ENCODE results near the gene NPL.

NPL gene

GRCh38 chr1:182855911-182856310, 66.3 kb downstream of the NPL start:
- no peaks in the 10 kb centered on the region for H3K9me3 ChIP-seq (ENCODE audit: insufficient read depth, low read depth, low read length)
- no peak overlapping the region for H3K4me3 ChIP-seq (ENCODE audit: low read length)
- H3K27ac ChIP-seq (ENCODE audit: low read length) = no peak overlapping the region
- no peaks in the 10 kb centered on the region for H3K27me3 ChIP-seq (ENCODE audit: insufficient read depth, low read length)
- no peaks in the 10 kb centered on the region for H3K4me1 ChIP-seq (ENCODE audit: insufficient read depth, low read length)
- H3K9ac ChIP-seq (ENCODE audit: low read depth, low read length) = no peak overlapping the region
- H3K36me3 ChIP-seq (ENCODE audit: insufficient read depth, low read depth, low read length) = peaks cover 100% of the 10 kb centered on the region

GRCh38 chr1:182857212-182857611, 67.6 kb downstream of the NPL start:
- no peak overlapping the region for H3K9ac ChIP-seq (ENCODE audit: low read depth, low read length)
- H3K4me3 ChIP-seq (ENCODE audit: low read length) = no peak overlapping the region
- no peaks in the 10 kb centered on the region for H3K9me3 ChIP-seq (ENCODE audit: insufficient read depth, low read depth, low read length)

GRCh38 chr1:182860658-182861057, 71.1 kb downstream of the NPL start:
- Histone ChIP-seq H3K27ac (ENCODE audit: low read length) (no peak overlapping the region), H3K4me3 (ENCODE audit: low read length) (no peak overlapping the region), H3K27me3 (ENCODE audit: insufficient read depth, low read length) (no peaks in the 10 kb centered on the region), H3K36me3 (ENCODE audit: insufficient read depth, low read depth, low read length) (peaks cover 100% of the 10 kb centered on the region), H3K9ac (ENCODE audit: low read depth, low read length) (no peak overlapping the region), H3K9me3 (ENCODE audit: insufficient read depth, low read depth, low read length) (no peaks in the 10 kb centered on the region), H3K4me1 (ENCODE audit: insufficient read depth, low read length) (no peaks in the 10 kb centered on the region)

More at GRCh38 chr1:182857212-182857611, 67.6 kb downstream of the NPL start:
- H3K36me3 ChIP-seq (ENCODE audit: insufficient read depth, low read depth, low read length) = peaks cover 100% of the 10 kb centered on the region
- H3K27ac ChIP-seq (ENCODE audit: low read length) = no peak overlapping the region
- H3K27me3 ChIP-seq (ENCODE audit: insufficient read depth, low read length) = no peaks in the 10 kb centered on the region
- no peaks in the 10 kb centered on the region for H3K4me1 ChIP-seq (ENCODE audit: insufficient read depth, low read length)

GRCh38 chr1:182861994-182862393, 72.4 kb downstream of the NPL start:
- H3K4me1 ChIP-seq (ENCODE audit: insufficient read depth, low read length) = no peaks in the 10 kb centered on the region
- no peaks in the 10 kb centered on the region for H3K27me3 ChIP-seq (ENCODE audit: insufficient read depth, low read length)
- H3K36me3 ChIP-seq (ENCODE audit: insufficient read depth, low read depth, low read length) = peaks cover 100% of the 10 kb centered on the region
- no peaks in the 10 kb centered on the region for H3K9me3 ChIP-seq (ENCODE audit: insufficient read depth, low read depth, low read length)
- no peak overlapping the region for H3K4me3 ChIP-seq (ENCODE audit: low read length)
- H3K9ac ChIP-seq (ENCODE audit: low read depth, low read length) = no peak overlapping the region
- H3K27ac ChIP-seq (ENCODE audit: low read length) = no peak overlapping the region

- H3K36me3 ChIP-seq (ENCODE audit: insufficient read depth, low read depth, low read length) = peaks cover 100% of the 10 kb centered on the region
- no peaks in the 10 kb centered on the region for H3K27me3 ChIP-seq (ENCODE audit: insufficient read depth, low read length)
- H3K4me3 ChIP-seq (ENCODE audit: low read length) = no peak overlapping the region
- no peak overlapping the region for H3K9ac ChIP-seq (ENCODE audit: low read depth, low read length)
- no peaks in the 10 kb centered on the region for H3K9me3 ChIP-seq (ENCODE audit: insufficient read depth, low read depth, low read length)
- H3K27ac ChIP-seq (ENCODE audit: low read length) = no peak overlapping the region
- no peaks in the 10 kb centered on the region for H3K4me1 ChIP-seq (ENCODE audit: insufficient read depth, low read length)
Measured at GRCh38 chr1:182862827-182863226, 73.3 kb downstream of the NPL start.

GRCh38 chr1:182863940-182864339, 74.4 kb downstream of the NPL start:
- no peaks in the 10 kb centered on the region for H3K9me3 ChIP-seq (ENCODE audit: insufficient read depth, low read depth, low read length)
- no peak overlapping the region for H3K27ac ChIP-seq (ENCODE audit: low read length)

GRCh38 chr1:182867861-182868260, 78.3 kb downstream of the NPL start:
- no peak overlapping the region for H3K9ac ChIP-seq (ENCODE audit: low read depth, low read length)
- no peak overlapping the region for H3K27ac ChIP-seq (ENCODE audit: low read length)
- H3K36me3 ChIP-seq (ENCODE audit: insufficient read depth, low read depth, low read length) = peaks cover 100% of the 10 kb centered on the region

More at GRCh38 chr1:182863940-182864339, 74.4 kb downstream of the NPL start:
- Histone ChIP-seq H3K9ac (ENCODE audit: low read depth, low read length) (no peak overlapping the region), H3K4me1 (ENCODE audit: insufficient read depth, low read length) (no peaks in the 10 kb centered on the region), H3K27me3 (ENCODE audit: insufficient read depth, low read length) (no peaks in the 10 kb centered on the region), H3K36me3 (ENCODE audit: insufficient read depth, low read depth, low read length) (peaks cover 100% of the 10 kb centered on the region), H3K4me3 (ENCODE audit: low read length) (no peak overlapping the region)

GRCh38 chr1:182869241-182869666, 79.7 kb downstream of the NPL start:
- Histone ChIP-seq H3K4me3 (ENCODE audit: low read length) (no peak overlapping the region), H3K27ac (ENCODE audit: low read length) (no peak overlapping the region), H3K27me3 (ENCODE audit: insufficient read depth, low read length) (no peaks in the 10 kb centered on the region), H3K4me1 (ENCODE audit: insufficient read depth, low read length) (no peaks in the 10 kb centered on the region), H3K9ac (ENCODE audit: low read depth, low read length) (no peak overlapping the region), H3K9me3 (ENCODE audit: insufficient read depth, low read depth, low read length) (no peaks in the 10 kb centered on the region), H3K36me3 (ENCODE audit: insufficient read depth, low read depth, low read length) (peaks cover 100% of the 10 kb centered on the region)

More at GRCh38 chr1:182867861-182868260, 78.3 kb downstream of the NPL start:
- no peaks in the 10 kb centered on the region for H3K27me3 ChIP-seq (ENCODE audit: insufficient read depth, low read length)
- H3K4me3 ChIP-seq (ENCODE audit: low read length) = no peak overlapping the region
- H3K9me3 ChIP-seq (ENCODE audit: insufficient read depth, low read depth, low read length) = no peaks in the 10 kb centered on the region
- H3K4me1 ChIP-seq (ENCODE audit: insufficient read depth, low read length) = no peaks in the 10 kb centered on the region

GRCh38 chr1:182872881-182873280, 83.3 kb downstream of the NPL start:
- Histone ChIP-seq H3K4me3 (ENCODE audit: low read length) (no peak overlapping the region), H3K9me3 (ENCODE audit: insufficient read depth, low read depth, low read length) (no peaks in the 10 kb centered on the region), H3K27me3 (ENCODE audit: insufficient read depth, low read length) (no peaks in the 10 kb centered on the region), H3K27ac (ENCODE audit: low read length) (no peak overlapping the region), H3K9ac (ENCODE audit: low read depth, low read length) (no peak overlapping the region), H3K4me1 (ENCODE audit: insufficient read depth, low read length) (no peaks in the 10 kb centered on the region), H3K36me3 (ENCODE audit: insufficient read depth, low read depth, low read length) (peaks cover 100% of the 10 kb centered on the region)

GRCh38 chr1:182875889-182876288, 86.3 kb downstream of the NPL start:
- no peak overlapping the region for H3K9ac ChIP-seq (ENCODE audit: low read depth, low read length)
- H3K36me3 ChIP-seq (ENCODE audit: insufficient read depth, low read depth, low read length) = peaks cover 100% of the 10 kb centered on the region
- H3K27ac ChIP-seq (ENCODE audit: low read length) = no peak overlapping the region
- H3K9me3 ChIP-seq (ENCODE audit: insufficient read depth, low read depth, low read length) = no peaks in the 10 kb centered on the region
- H3K4me1 ChIP-seq (ENCODE audit: insufficient read depth, low read length) = no peaks in the 10 kb centered on the region
- no peaks in the 10 kb centered on the region for H3K27me3 ChIP-seq (ENCODE audit: insufficient read depth, low read length)
- H3K4me3 ChIP-seq (ENCODE audit: low read length) = no peak overlapping the region

- Histone ChIP-seq H3K27me3 (ENCODE audit: insufficient read depth, low read length) (no peaks in the 10 kb centered on the region), H3K36me3 (ENCODE audit: insufficient read depth, low read depth, low read length) (peaks cover 100% of the 10 kb centered on the region), H3K4me1 (ENCODE audit: insufficient read depth, low read length) (no peaks in the 10 kb centered on the region), H3K9ac (ENCODE audit: low read depth, low read length) (no peak overlapping the region), H3K4me3 (ENCODE audit: low read length) (no peak overlapping the region), H3K9me3 (ENCODE audit: insufficient read depth, low read depth, low read length) (no peaks in the 10 kb centered on the region), H3K27ac (ENCODE audit: low read length) (no peak overlapping the region)
Measured at GRCh38 chr1:182877331-182877730, 87.8 kb downstream of the NPL start.

GRCh38 chr1:182877842-182878241, 88.3 kb downstream of the NPL start:
- no peak overlapping the region for H3K27ac ChIP-seq (ENCODE audit: low read length)
- H3K36me3 ChIP-seq (ENCODE audit: insufficient read depth, low read depth, low read length) = peaks cover 99% of the 10 kb centered on the region
- H3K4me1 ChIP-seq (ENCODE audit: insufficient read depth, low read length) = no peaks in the 10 kb centered on the region
- no peaks in the 10 kb centered on the region for H3K9me3 ChIP-seq (ENCODE audit: insufficient read depth, low read depth, low read length)
- no peak overlapping the region for H3K4me3 ChIP-seq (ENCODE audit: low read length)
- no peak overlapping the region for H3K9ac ChIP-seq (ENCODE audit: low read depth, low read length)
- no peaks in the 10 kb centered on the region for H3K27me3 ChIP-seq (ENCODE audit: insufficient read depth, low read length)
